GM13977 (cell line): ENCODE data around the gene RUNX2.

ENCODE experiments used
- DNase-seq: peaks from one replicate; pipeline ENCODE4 v3.0.0; 2012; ENCODE audit warnings: low spot score
- in situ Hi-C: fragments of 300-500 bp; cut with MboI; formaldehyde crosslinking; loops from one replicate; pipeline ENCODE4 v1.12.0; 2022; ENCODE audit warnings: low sequenced_read_pairs, low pct_unique_long_range_greater_than_20kb, mixed read lengths, inconsistent platforms; ENCODE audit not compliant: unreplicated experiment
- TF ChIP-seq, protein P1 (sequence below): IDR thresholded peaks from 2 replicates; pipeline ENCODE4 v1.5.1; 2012; ENCODE audit warnings: mild to moderate bottlenecking, control low read depth; ENCODE audit not compliant: insufficient read depth; ENCODE audit errors: extremely low read depth, missing control alignments

The RUNX2 gene

DNA sequence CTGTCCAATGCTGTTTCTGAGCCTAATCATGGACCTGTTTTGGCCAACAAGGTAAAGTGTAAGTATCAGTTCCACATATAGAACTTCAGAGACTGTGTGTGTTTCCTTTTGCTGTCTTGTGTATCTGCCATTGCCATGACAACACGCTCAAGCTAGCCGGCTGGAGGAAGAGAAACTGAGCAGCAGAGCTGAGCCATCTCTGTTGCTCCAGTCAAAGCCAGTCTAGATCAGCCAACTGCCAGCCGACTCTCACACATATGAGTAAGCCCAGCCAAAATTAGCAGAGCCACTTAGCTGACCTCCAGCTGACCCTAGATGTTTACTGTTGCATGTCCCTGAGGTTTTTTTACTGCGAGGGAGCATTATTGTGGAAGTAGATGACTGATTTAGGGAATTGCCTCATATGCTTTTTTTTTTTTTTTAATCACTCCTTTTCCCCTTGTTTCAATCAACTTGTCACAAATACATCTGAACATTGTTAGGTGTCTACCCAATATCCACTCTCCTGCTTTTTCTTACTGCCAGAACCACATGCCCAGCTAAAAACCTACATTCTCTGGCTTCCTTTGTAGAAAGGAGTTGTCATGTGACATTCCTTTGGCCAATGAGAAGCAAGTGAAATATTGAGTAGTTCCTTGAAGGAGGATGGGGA is 353.9 kb downstream of the RUNX2 start:
- in situ Hi-C loops, result no loop called here
- TF ChIP-seq, protein P1, sequence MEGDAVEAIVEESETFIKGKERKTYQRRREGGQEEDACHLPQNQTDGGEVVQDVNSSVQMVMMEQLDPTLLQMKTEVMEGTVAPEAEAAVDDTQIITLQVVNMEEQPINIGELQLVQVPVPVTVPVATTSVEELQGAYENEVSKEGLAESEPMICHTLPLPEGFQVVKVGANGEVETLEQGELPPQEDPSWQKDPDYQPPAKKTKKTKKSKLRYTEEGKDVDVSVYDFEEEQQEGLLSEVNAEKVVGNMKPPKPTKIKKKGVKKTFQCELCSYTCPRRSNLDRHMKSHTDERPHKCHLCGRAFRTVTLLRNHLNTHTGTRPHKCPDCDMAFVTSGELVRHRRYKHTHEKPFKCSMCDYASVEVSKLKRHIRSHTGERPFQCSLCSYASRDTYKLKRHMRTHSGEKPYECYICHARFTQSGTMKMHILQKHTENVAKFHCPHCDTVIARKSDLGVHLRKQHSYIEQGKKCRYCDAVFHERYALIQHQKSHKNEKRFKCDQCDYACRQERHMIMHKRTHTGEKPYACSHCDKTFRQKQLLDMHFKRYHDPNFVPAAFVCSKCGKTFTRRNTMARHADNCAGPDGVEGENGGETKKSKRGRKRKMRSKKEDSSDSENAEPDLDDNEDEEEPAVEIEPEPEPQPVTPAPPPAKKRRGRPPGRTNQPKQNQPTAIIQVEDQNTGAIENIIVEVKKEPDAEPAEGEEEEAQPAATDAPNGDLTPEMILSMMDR, result no peak
- peak; percentile 77 for DNase-seq

DNA sequence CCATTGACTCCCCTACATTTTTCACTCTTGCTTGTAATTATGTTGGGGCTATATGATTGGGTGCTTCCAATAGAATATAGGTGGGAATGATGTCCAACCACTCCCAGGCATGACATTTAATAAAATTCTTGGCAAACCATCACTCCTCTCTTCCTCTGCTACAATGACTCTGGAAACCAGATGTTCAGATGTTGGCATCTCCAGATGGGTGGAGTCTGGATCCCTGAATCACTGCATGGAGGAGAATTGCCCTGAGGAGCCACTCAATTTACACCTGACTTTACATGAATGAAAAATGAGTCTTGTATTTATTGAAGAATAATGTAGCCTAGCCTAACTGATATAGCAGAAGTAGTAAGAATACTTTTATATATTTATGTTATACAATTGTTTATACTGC is 356.3 kb downstream of the RUNX2 start:
- TF ChIP-seq, protein P1, result no peak
- in situ Hi-C loops, result no loop called here
- DNase-seq, result no peak

DNA sequence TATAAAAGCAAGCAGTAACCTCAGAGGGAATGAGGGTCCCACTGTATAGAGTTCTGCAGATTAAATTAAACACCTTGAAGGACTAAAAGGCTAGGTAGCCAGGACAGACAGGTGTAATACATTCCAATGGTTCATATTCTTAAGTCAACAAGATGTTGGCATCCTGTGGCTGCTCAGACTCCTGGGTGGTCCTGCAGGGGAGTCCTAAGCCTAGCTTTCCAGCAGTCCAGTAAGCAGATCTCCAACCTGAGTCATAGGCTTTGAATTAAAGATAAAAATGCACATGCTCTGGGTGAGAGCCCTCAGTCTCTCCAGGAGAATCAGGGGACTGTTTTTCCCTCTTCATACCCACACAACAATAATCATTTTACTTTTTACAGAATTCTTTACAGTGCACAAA is 356.9 kb downstream of the RUNX2 start:
- TF ChIP-seq, protein P1, result no peak
- no peak for DNase-seq
- in situ Hi-C loops, result no loop called here

DNA sequence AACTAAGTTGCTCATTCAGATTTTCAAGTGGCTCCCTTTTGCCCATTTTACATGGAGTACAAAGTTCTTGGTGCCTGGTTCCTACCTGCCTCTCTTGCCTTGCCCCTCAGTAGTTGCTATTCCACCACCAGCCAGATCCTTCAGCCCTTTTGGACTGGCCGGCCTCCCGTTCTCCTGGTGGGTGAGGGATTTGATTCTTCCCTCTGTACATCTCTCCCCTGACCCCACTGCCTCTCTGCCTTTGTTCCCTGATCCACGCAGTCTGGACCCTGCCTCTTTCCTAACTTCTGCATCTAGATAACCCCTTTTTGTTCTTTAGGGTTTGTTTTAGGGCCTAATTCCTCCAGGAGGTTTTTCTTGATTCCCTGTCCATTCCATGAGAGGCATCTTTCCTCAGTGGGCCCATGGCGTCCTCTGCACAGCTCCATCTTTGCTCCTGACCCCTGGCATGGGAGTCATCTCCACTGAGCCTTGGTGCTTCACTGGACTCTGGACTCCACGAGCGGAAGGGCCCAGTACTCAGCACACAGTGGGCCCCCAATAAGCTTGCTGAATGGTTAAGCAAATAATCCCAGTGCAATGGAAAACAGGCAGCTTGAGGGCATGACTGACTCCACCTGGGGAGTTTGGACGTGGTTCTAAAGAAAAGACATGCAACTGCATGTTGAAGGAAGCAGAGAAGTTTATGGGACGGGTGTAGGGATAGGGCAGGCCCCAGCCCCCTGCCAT is 358.9 kb downstream of the RUNX2 start:
- TF ChIP-seq, protein P1, result no peak
- DNase-seq, result no peak
- in situ Hi-C loops, result no loop called here

DNA sequence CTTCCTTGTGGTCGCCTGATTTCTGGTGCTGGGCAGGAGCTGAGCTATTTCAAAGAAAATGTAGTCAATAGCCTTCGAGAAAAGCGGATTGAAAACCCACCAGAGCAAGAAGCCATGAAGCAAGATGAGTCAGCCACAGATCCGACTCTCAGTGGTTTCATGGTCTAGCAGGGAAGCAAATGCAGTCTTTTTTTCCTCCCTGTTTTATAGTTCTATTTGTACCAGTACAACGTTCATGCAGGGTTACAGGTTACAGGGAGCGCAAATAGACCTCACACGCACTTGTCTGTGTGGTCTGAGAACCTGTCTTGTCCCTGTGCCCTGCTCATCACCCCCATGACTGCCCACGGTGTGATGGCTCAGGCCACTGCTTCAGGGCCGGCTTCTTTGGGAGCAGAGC is 359.4 kb downstream of the RUNX2 start:
- peak; percentile 39 for DNase-seq
- in situ Hi-C loops, result no loop called here
- TF ChIP-seq, protein P1, result no peak

DNA sequence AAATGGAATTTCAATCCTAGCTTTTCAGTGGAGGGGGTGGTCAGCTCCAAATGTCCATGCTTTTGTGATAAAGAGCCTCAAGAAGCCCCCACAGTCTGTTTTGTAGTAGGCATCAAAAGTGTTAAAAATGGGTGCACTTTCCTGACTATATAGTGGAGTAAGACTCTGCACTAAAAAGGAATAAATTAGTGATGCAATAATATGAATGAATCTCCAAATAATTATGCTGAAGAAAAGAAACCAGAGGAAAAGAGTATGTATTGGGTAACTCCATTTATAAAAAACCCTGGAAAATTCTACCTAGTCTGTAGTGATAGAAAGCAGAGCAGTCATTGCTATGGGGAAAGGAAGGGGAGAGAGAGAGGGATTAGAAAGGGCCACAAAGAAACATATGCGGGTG is 360.1 kb downstream of the RUNX2 start:
- in situ Hi-C loops, result no loop called here
- TF ChIP-seq, protein P1, result no peak
- no peak for DNase-seq
